ENCODE results near the gene PML. TPM values are rescaled to one million over a fixed set of nuclear protein-coding genes. Genes with fewer than 3 reads are reported as not detected.

PML gene, protein sequence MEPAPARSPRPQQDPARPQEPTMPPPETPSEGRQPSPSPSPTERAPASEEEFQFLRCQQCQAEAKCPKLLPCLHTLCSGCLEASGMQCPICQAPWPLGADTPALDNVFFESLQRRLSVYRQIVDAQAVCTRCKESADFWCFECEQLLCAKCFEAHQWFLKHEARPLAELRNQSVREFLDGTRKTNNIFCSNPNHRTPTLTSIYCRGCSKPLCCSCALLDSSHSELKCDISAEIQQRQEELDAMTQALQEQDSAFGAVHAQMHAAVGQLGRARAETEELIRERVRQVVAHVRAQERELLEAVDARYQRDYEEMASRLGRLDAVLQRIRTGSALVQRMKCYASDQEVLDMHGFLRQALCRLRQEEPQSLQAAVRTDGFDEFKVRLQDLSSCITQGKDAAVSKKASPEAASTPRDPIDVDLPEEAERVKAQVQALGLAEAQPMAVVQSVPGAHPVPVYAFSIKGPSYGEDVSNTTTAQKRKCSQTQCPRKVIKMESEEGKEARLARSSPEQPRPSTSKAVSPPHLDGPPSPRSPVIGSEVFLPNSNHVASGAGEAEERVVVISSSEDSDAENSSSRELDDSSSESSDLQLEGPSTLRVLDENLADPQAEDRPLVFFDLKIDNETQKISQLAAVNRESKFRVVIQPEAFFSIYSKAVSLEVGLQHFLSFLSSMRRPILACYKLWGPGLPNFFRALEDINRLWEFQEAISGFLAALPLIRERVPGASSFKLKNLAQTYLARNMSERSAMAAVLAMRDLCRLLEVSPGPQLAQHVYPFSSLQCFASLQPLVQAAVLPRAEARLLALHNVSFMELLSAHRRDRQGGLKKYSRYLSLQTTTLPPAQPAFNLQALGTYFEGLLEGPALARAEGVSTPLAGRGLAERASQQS
- 22.9 and 28.4 TPM in 2 replicates for total RNA-seq

DNA sequence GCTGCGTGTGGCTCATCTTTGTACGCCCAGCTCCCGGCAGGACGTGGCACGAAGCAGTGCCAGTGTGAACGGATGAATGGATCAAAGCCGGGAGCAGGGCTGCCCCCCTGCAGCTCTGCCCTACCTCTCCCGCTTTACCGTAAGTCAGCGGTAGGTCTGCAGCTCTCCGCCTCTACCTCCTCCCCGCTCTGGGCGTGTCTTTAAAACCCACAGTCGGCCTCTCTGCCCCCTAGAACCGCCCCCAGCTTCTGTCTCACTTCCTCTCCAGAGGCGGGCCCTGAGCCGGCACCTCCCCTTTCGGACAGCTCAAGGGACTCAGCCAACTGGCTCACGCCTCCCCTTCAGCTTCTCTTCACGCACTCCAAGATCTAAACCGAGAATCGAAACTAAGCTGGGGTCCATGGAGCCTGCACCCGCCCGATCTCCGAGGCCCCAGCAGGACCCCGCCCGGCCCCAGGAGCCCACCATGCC is at the start of gene PML:
TSS of gene PML (plus strand) at position 304 of the 471 bp plus-strand sequence. CDS start at position 401, 97 bp downstream.

DNA sequence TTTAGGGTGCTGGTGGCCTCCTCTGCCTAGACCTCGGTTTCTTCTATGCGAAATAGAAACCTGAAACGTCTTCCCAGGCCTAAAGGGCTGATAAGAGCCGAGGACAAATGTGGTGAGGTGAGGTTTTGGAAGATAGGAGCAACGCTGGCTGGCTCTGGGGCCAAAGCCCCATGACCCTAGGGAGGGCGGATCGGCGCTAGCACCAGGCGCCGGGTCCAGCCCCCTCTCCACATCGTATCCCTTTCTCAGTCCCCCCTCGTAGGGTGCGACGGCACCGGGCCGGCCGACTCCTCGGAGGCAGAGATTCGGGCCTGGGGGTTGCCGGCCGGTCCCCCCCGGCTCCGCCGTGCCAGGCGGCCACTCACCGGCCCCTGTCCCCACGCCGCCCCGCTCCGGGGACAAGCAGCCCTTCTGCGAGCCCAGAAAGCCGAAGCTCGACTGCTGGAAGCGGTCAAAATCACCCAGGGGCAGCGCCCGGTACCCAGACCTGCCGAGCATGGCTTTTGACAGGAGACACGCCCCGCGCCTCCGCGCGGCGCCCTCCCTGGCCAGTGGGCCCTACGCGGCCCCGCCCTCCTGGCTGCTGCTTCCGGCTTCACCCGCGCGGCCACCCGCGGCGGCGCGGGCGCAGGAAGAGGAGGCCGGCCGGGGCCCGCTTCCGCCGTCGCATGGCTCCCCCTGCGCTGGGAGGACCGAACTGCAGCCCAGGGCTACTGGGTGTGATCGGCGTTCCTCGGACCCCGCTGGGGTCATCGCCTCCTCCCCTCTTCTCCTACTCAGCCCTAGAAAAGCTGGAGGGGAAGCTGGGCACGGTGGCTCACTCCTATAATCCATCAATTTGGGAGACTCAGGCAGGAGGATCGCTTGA is 2.6 kb upstream of the PML start, which contains the start of gene STOML1:
TSS of gene STOML1 (minus strand) at position 570 of the 868 bp plus-strand sequence. CDS start at position 498, 72 bp downstream.

GRCh38 chr15:74082450-74082849 is 87.9 kb downstream of the PML start, which contains the start of gene GOLGA6A:
Gene GOLGA6A, minus strand, starts transcription at chr15:74082550. Its CDS starts 41 bp downstream, at chr15:74082509.

Small RNAs within 50 kb of the gene (small RNA-seq; reads per million reads assigned to genes)
- not detected for gene RN7SL429P

Other genes starting within 250 kb of the PML start
- gene INSYN1, start 241.4 kb upstream of the PML start, total RNA-seq: 4.3 and 6.4 TPM in 2 replicates
- gene TBC1D21, start 121.2 kb upstream of the PML start, total RNA-seq: not detected in 2 replicates
- gene LOXL1, start 68.3 kb upstream of the PML start, total RNA-seq: 157 and 171 TPM in 2 replicates
- 10.3 and 12.4 TPM in 2 replicates for gene STOML1, start 2.4 kb upstream of the PML start, total RNA-seq
- gene GOLGA6A, start 87.8 kb downstream of the PML start, total RNA-seq: 0.11 and 0.13 TPM in 2 replicates
- gene ISLR2, start 135.9 kb downstream of the PML start, total RNA-seq: not detected in 2 replicates
- 250 and 302 TPM in 2 replicates for gene ISLR, start 179.0 kb downstream of the PML start, total RNA-seq
- gene STRA6, start 208.1 kb downstream of the PML start, total RNA-seq: 0.39 and 0.86 TPM in 2 replicates
- gene CCDC33, start 241.6 kb downstream of the PML start, total RNA-seq: not detected in 2 replicates